Activated CD4-positive, alpha-beta T cell treated with anti-CD3 and anti-CD28 coated beads, Interleukin-2, Interleukin-6, amounts not matched to agents 100 ng/mL and 50 ng/mL, durations not matched to agents 16 hours and 8 hours (primary cell): ENCODE results near the gene SIGLEC11.

ENCODE experiments used
- DNase-seq: peaks from one replicate; pipeline ENCODE4 v3.0.0-alpha.2; 2020

Gene SIGLEC11

GRCh38 chr19:49924004-49924880, 36.7 kb downstream of the SIGLEC11 start:
- DNase-seq, result no peak

- DNase-seq, result no peak
Observed at GRCh38 chr19:49923055-49924003, 37.6 kb downstream of the SIGLEC11 start.

- peak; percentile 32 for DNase-seq
Observed at GRCh38 chr19:49921871-49922795, 38.8 kb downstream of the SIGLEC11 start.

- DNase-seq, result no peak
Observed at GRCh38 chr19:49920624-49921363, 40.2 kb downstream of the SIGLEC11 start.

GRCh38 chr19:49918089-49918488, 42.9 kb downstream of the SIGLEC11 start:
- no peak for DNase-seq

- DNase-seq, result no peak
Observed at GRCh38 chr19:49916839-49917733, 43.9 kb downstream of the SIGLEC11 start.

GRCh38 chr19:49915271-49915670, 45.7 kb downstream of the SIGLEC11 start:
- no peak for DNase-seq

- no peak for DNase-seq
Observed at GRCh38 chr19:49913720-49914119, 47.3 kb downstream of the SIGLEC11 start.

- DNase-seq, result no peak
Observed at GRCh38 chr19:49912965-49913685, 47.8 kb downstream of the SIGLEC11 start.

GRCh38 chr19:49911381-49912145, 49.4 kb downstream of the SIGLEC11 start:
- peak; percentile 55 for DNase-seq

GRCh38 chr19:49910179-49910578, 50.8 kb downstream of the SIGLEC11 start:
- DNase-seq, result no peak

- DNase-seq, result no peak
Observed at GRCh38 chr19:49908480-49909420, 52.2 kb downstream of the SIGLEC11 start.

- no peak for DNase-seq
Observed at GRCh38 chr19:49907745-49908446, 53.1 kb downstream of the SIGLEC11 start.

- no peak for DNase-seq
Observed at GRCh38 chr19:49906879-49907564, 54.0 kb downstream of the SIGLEC11 start.

- no peak for DNase-seq
Observed at GRCh38 chr19:49904136-49904535, 56.8 kb downstream of the SIGLEC11 start.
